ENCODE results near the gene BLOC1S5.

DNA sequence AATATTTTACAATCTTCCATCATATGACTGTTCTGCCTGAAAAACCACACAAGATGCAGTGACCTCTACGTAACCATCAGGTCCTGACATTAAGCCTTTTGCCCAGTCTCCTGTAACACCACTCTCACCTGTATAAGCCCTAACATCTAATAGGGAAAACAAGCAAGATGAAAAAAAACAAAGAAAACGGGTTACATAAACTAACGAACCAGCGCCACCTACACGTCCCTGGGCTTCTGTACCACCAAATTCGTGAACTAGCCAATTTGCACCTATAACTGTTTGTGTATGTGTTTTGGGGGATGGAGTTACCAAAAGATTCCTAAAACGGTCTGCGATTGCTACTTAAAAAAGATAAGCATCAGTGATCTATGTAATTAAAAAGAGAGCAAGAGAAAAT, 70.2 kb downstream of the BLOC1S5 start:
- TF ChIP-seq YY1 (IDR thresholded peaks at IDR 0.05; ENCODE audit: insufficient read depth, insufficient read length) (no peak), ZNF274 (IDR thresholded peaks at IDR 0.05; ENCODE audit: low read depth, low read length) (no peak)

All from NT2/D1 (cell line).